K562 (cell line): ENCODE data around the gene GAB1. TPM values are rescaled to one million over a fixed set of nuclear protein-coding genes. Genes with fewer than 3 reads are reported as not detected.

ENCODE experiments used
- ATAC-seq: fragments of 200-7000 bp; cut with Tn5 transposase; 3 replicates; pipeline ENCODE4 v1.9.1; 2020; ENCODE audit warnings: moderate library complexity
- BruUV-seq: library from RNA; stranded (reverse); fragments of 400-500 nt; replicated peaks from 2 replicates; lab custom pipeline; 2021; lab: Mats Ljungman, UMichigan
- CTCF ChIA-PET: fragments of 300-600 bp; formaldehyde crosslinking; extraction: SDS; loops from one replicate; lab custom pipeline; 2021; ENCODE audit warnings: low intra/inter-chr PET ratio; lab: Yijun Ruan, JAX
- POLR2A ChIA-PET: fragments of 300-600, 350-650 bp; sonication (Branson Sonifier 250); formaldehyde crosslinking; extraction: SDS; loops from one replicate; lab custom pipeline; 2021; ENCODE audit warnings: antibody characterized with exemption, inconsistent platforms; lab: Yijun Ruan, JAX
- DNase-seq, 4 experiments: peaks; one replicate each; pipeline versions ENCODE4 v3.0.0 to v3.0.0-alpha.2; 2011 to 2018; ENCODE audit warnings: low spot score in 3 of 4, mixed read lengths in 3 of 4; ENCODE audit errors: extremely low read depth in 1 of 4
- FAIRE-seq: peaks from 2 replicates; lab custom pipeline; 2011; peaks lifted over from hg19 to GRCh38; lab: Jason Lieb, UNC
- H2AFZ ChIP-seq: 2 replicates; pipeline ENCODE4 v1.6.0; 2011; ENCODE audit warnings: low read depth, low read length, control low read depth, inconsistent platforms
- H3K27ac ChIP-seq: fragments of 200-600 bp; 3 replicates; pipeline ENCODE4 v1.8.0; 2011; ENCODE audit warnings: low read depth, mild to moderate bottlenecking, control low read depth, inconsistent platforms, low read length, moderate library complexity, mixed read lengths; ENCODE audit errors: extremely low read depth
- H3K27me3 ChIP-seq, 2 experiments: fragments of 300-600 bp in 1 of 2; 2 replicates in 1 of 2; 3 replicates in 1 of 2; pipeline versions ENCODE4 v1.6.0 to v1.8.0; 2011; ENCODE audit warnings: inconsistent platforms in 2 of 2, low read length in 2 of 2, mild to moderate bottlenecking in 1 of 2, mixed read lengths in 1 of 2, moderate library complexity in 1 of 2; ENCODE audit not compliant: control insufficient read depth in 2 of 2, insufficient read depth in 2 of 2
- H3K36me3 ChIP-seq: fragments of 300-600 bp; 3 replicates; pipeline ENCODE4 v1.8.0; 2011; ENCODE audit warnings: mild to moderate bottlenecking, low read length, inconsistent platforms; ENCODE audit not compliant: control insufficient read depth, insufficient read depth
- H3K4me1 ChIP-seq, 2 experiments: fragments of 200-600 bp in 1 of 2; replicated peaks in 1 of 2; 2 replicates in 1 of 2; 3 replicates in 1 of 2; pipeline versions ENCODE4 v1.5.1 to v1.8.0; 2011; ENCODE audit warnings: inconsistent platforms in 2 of 2, low read length in 2 of 2, mild to moderate bottlenecking in 1 of 2, mixed read lengths in 1 of 2, moderate library complexity in 1 of 2; ENCODE audit not compliant: control insufficient read depth in 2 of 2, insufficient read depth in 2 of 2
- H3K4me2 ChIP-seq: 2 replicates; pipeline ENCODE4 v1.6.1; 2011; ENCODE audit warnings: low read length, control low read depth, inconsistent platforms, mixed read lengths; ENCODE audit not compliant: insufficient read depth
- H3K4me3 ChIP-seq: fragments of 200-600 bp; sonication (generic), shearing (Covaris generic); 2 replicates; pipeline ENCODE4 v1.5.1; 2016; ENCODE audit warnings: control low read depth, inconsistent platforms
- H3K79me2 ChIP-seq: fragments of 200-600 bp; 3 replicates; pipeline ENCODE4 v1.8.0; 2011; ENCODE audit warnings: low read length, inconsistent platforms; ENCODE audit not compliant: control insufficient read depth, insufficient read depth
- H3K9ac ChIP-seq, 2 experiments: 2 replicates each; pipeline versions ENCODE4 v1.6.0 to v1.6.1; 2011; ENCODE audit warnings: low read depth in 2 of 2, low read length in 2 of 2, control low read depth in 1 of 2, inconsistent platforms in 1 of 2, mild to moderate bottlenecking in 1 of 2, mixed read lengths in 1 of 2; ENCODE audit not compliant: insufficient read depth in 1 of 2
- H3K9me1 ChIP-seq: one replicate; pipeline ENCODE4 v1.6.0; 2011; ENCODE audit warnings: inconsistent platforms, mild to moderate bottlenecking, low read length, moderate library complexity; ENCODE audit not compliant: control insufficient read depth, insufficient read depth
- H3K9me3 ChIP-seq: replicated peaks from 2 replicates; pipeline ENCODE4 v1.5.1; 2011; ENCODE audit warnings: low read depth, low read length, inconsistent platforms; ENCODE audit not compliant: control insufficient read depth, insufficient read depth
- H4K20me1 ChIP-seq: replicated peaks from 2 replicates; pipeline ENCODE4 v1.6.1; 2011; ENCODE audit warnings: low read length, inconsistent platforms, mixed read lengths; ENCODE audit not compliant: control insufficient read depth, insufficient read depth
- ELK1 ChIP-seq: sonication (generic); formaldehyde crosslinking; IDR thresholded peaks from 2 replicates; pipeline ENCODE4 v1.8.1; 2022; ENCODE audit warnings: missing genetic modification reagents
- GMEB1 ChIP-seq: fragments of 250-450 bp; sonication (Bioruptor Pico); IDR thresholded peaks from 2 replicates; pipeline ENCODE4 v1.4.0; 2020; ENCODE audit warnings: mild to moderate bottlenecking
- NR4A1 ChIP-seq, 2 experiments: fragments of 250-450 bp in 1 of 2; fragments of 450-650 bp in 1 of 2; sonication (Bioruptor Pico) in 1 of 2; IDR thresholded peaks; 2 replicates each; pipeline versions ENCODE4 v1.4.0 to v1.6.1; 2016 to 2020; ENCODE audit warnings: mild to moderate bottlenecking in 2 of 2, missing compliant biosample characterization in 1 of 2, missing genetic modification characterization in 1 of 2, moderate library complexity in 1 of 2
- PHF8 ChIP-seq: fragments of 200-600 bp; sonication (generic); IDR thresholded peaks from 2 replicates; pipeline ENCODE4 v1.6.1; 2012; ENCODE audit warnings: mixed run types, mild to moderate bottlenecking, inconsistent platforms, low read length, moderate library complexity, borderline replicate concordance
- RBBP5 ChIP-seq: fragments of 200-600 bp; sonication (generic); IDR thresholded peaks from 2 replicates; pipeline ENCODE4 v1.6.1; 2012; ENCODE audit warnings: borderline replicate concordance, mild to moderate bottlenecking, low read length, control low read depth, inconsistent platforms; ENCODE audit not compliant: insufficient read depth, poor library complexity, severe bottlenecking
- RBM25 ChIP-seq: fragments of 200-400 bp; formaldehyde crosslinking; IDR thresholded peaks from 2 replicates; pipeline ENCODE4 v1.6.1; 2018; ENCODE audit warnings: low read length, low read depth, moderate library complexity; ENCODE audit not compliant: severe bottlenecking
- SNAPC5 ChIP-seq: fragments of 250-450 bp; sonication (Bioruptor Pico); IDR thresholded peaks from 2 replicates; pipeline ENCODE4 v1.8.0; 2021; ENCODE audit warnings: moderate library complexity, mild to moderate bottlenecking, inconsistent platforms
- ZBTB34 ChIP-seq: fragments of 250-450 bp; sonication (Bioruptor Pico); IDR thresholded peaks from 2 replicates; pipeline ENCODE4 v1.8.0; 2021; ENCODE audit warnings: mild to moderate bottlenecking, moderate library complexity
- ZNF561 ChIP-seq: fragments of 450-650 bp; formaldehyde crosslinking; conservative IDR thresholded peaks from 2 replicates; pipeline ENCODE4 v1.4.0; 2020; ENCODE audit warnings: mild to moderate bottlenecking, moderate library complexity
- WGBS: fragments of 100-300 bp; shearing (Covaris generic); methylation state at CpG from one replicate; pipeline ENCODE4 v1.1.6; 2016; ENCODE audit warnings: low coverage, mixed read lengths; ENCODE audit not compliant: insufficient coverage; ENCODE audit errors: missing lambda C conversion rate; 5-methylcytosine and 5-hydroxymethylcytosine counted together
- in situ Hi-C: fragments of 300-500 bp; cut with MboI; formaldehyde crosslinking; loops from 4 replicates; pipeline ENCODE4 v1.15.0; 2018; ENCODE audit warnings: inconsistent platforms, mixed read lengths
- intact Hi-C: fragments of 100-400 bp; cut with micrococcal nuclease; formaldehyde crosslinking; loops from 2 replicates; pipeline ENCODE4 v1.14.2; 2022
- polyA plus RNA-seq, 8 experiments: library from polyadenylated mRNA; depleted of rRNA in 4 of 8; stranded (reverse) in 5 of 8; unstranded in 3 of 8; fragments of >200 nt; fragmentation: Nextera tagmentation in 2 of 8; fragmentation: Illumina TruSeq in 1 of 8; extraction: Ambion mirVana in 2 of 8; extraction: Trizol in 1 of 8; gene quantifications; 2 replicates each; pipeline versions ENCODE4 v1.2.1 to v1.2.3, GENCODE V29; 2011 to 2014; ENCODE audit warnings: inconsistent platforms in 1 of 8, missing spikeins in 1 of 8
- total RNA-seq, 7 experiments: library from RNA; depleted of rRNA in 6 of 7; stranded (reverse); fragments of >200 nt in 6 of 7; fragmentation: Illumina TruSeq in 2 of 7; extraction: Trizol in 2 of 7; gene quantifications; 2 replicates each; pipeline versions ENCODE4 v1.2.1 to v1.2.3, GENCODE V29; 2011 to 2021; ENCODE audit warnings: low replicate concordance in 1 of 7

Gene GAB1
- total and polyA plus RNA-seq, 9 of the 15 experiments (the other 6 are each of a cell fraction or from before 2014, with no cell fraction given): 1.3 to 14.6 (median 7.5) TPM

GRCh38 chr4:143372093-143372915 lies 35.6 kb downstream of the GAB1 start:
- TF ChIP-seq PHF8 (no peak), SNAPC5 (CRISPR knock-in tag) (no peak), RBM25 (no peak), GMEB1 (CRISPR knock-in tag) (no peak), NR4A1 (CRISPR knock-in tag; IDR thresholded peaks at IDR 0.05) (no peak), NR4A1 (tag; IDR thresholded peaks at IDR 0.05) (no peak), ELK1 (CRISPR knock-in tag) (no peak), ZNF561 (no peak), RBBP5 (no peak), ZBTB34 (CRISPR knock-in tag) (no peak)
- ATAC-seq (no peak), DNase-seq (no peak), FAIRE-seq (peak; percentile 15)
- Histone ChIP-seq H3K9me3 (no peaks in the 10 kb centered on the region), H3K4me2 (no peak overlapping the region), H3K36me3 (no peaks in the 10 kb centered on the region; the same call in 2 of the 3 replicates), H3K9ac (no peak overlapping the region), H3K27me3 (no peaks in the 10 kb centered on the region), H3K4me3 (no peak overlapping the region), H3K27ac (no peak overlapping the region), H3K9me1 (no peaks in the 10 kb centered on the region), H3K79me2 (peaks cover 60% of the 10 kb centered on the region), H3K4me1 (peaks cover 5 to 12% of the 10 kb centered on the region in 2 experiments; a peak in 4 of 5 replicates), H2AFZ (no peak overlapping the region), H4K20me1 (0 out of 2 replicates have a peak, but pooled peaks cover 4% of the 10 kb centered on the region)
- BruUV-seq: no TSS peak
- POLR2A ChIA-PET: no interaction called here
- 95% methylated on average over 1 of the region's 1 CpG for WGBS
- intact Hi-C loops (no loop called here), in situ Hi-C loops (no loop called here)
- CTCF ChIA-PET: no interaction called here
